GM19043 (cell line): Measurements from ENCODE around the gene SV2C.
A peak's percentile ranks its signal among the peaks of the same experiment; 100 is the strongest.

ENCODE experiments used
- ATAC-seq: cut with Tn5 transposase; IDR thresholded peaks from one replicate; pipeline ENCODE4 v1.9.1; 2021; ENCODE audit warnings: low read depth; ENCODE audit not compliant: unreplicated experiment

Gene SV2C

GRCh38 chr5:76099756-76100155, 16.6 kb downstream of the SV2C start:
- ATAC-seq: peak; percentile 24

- no peak for ATAC-seq
These were observed 20.8 kb downstream of the SV2C start for GRCh38 chr5:76104027-76104426.

GRCh38 chr5:76106149-76106548, 23.0 kb downstream of the SV2C start:
- ATAC-seq: no peak

GRCh38 chr5:76111477-76112174, 28.4 kb downstream of the SV2C start:
- no peak for ATAC-seq

GRCh38 chr5:76113103-76113502, 29.9 kb downstream of the SV2C start:
- no peak for ATAC-seq

GRCh38 chr5:76114179-76114851, 31.1 kb downstream of the SV2C start:
- ATAC-seq: no peak

GRCh38 chr5:76125346-76125745, 42.2 kb downstream of the SV2C start:
- no peak for ATAC-seq

GRCh38 chr5:76125888-76126287, 42.7 kb downstream of the SV2C start:
- no peak for ATAC-seq

GRCh38 chr5:76134003-76134402, 50.8 kb downstream of the SV2C start:
- no peak for ATAC-seq

GRCh38 chr5:76134646-76135045, 51.5 kb downstream of the SV2C start:
- no peak for ATAC-seq

GRCh38 chr5:76137887-76138542, 54.8 kb downstream of the SV2C start:
- no peak for ATAC-seq

GRCh38 chr5:76143884-76144283, 60.7 kb downstream of the SV2C start:
- no peak for ATAC-seq

- ATAC-seq: no peak
These were observed 61.5 kb downstream of the SV2C start for GRCh38 chr5:76144513-76145274.

- no peak for ATAC-seq
These were observed 62.8 kb downstream of the SV2C start for GRCh38 chr5:76145945-76146344.

GRCh38 chr5:76149636-76150035, 66.5 kb downstream of the SV2C start:
- ATAC-seq: no peak

- ATAC-seq: no peak
These were observed 69.0 kb downstream of the SV2C start for GRCh38 chr5:76152161-76152560.

- no peak for ATAC-seq
These were observed 69.5 kb downstream of the SV2C start for GRCh38 chr5:76152700-76153099.

- ATAC-seq: no peak
These were observed 70.1 kb downstream of the SV2C start for GRCh38 chr5:76153271-76153670.

GRCh38 chr5:76154009-76154690, 71.0 kb downstream of the SV2C start:
- no peak for ATAC-seq

GRCh38 chr5:76155536-76155935, 72.4 kb downstream of the SV2C start:
- no peak for ATAC-seq

- ATAC-seq: no peak
These were observed 79.2 kb downstream of the SV2C start for GRCh38 chr5:76162335-76162734.
